Measurements from ENCODE around the gene ANKRD17.

DNA sequence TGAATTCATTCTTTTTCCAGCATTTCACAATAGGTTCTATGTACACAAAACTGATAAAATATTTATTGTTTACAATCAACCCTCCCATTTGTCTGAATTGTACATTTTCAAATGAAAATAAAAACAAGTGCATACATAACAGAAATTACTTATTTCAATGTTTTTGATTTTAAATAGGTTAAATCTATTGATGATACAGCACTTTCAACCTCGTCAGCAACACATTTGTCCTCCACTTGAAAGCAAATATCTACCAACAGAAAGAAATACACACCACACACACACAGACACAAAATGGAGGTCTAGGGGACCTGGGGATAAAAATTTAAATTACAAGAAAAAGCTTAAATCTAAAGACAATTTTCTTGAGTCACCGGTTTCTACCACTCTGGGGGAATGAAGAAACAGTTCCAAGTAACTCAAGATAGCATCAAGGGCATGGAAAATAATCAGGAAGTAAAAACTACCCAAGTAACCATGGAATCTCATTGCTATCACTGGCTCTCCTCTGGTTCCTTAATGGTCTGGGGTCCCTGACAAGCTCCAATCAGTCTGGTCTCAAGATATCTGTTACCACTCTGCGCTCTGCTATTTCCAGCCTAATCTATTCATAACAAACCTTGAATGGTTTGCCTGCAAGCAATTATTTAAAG is 27.6 kb downstream of the ANKRD17 start:
- no peak for TF ChIP-seq GATA3 (IDR thresholded peaks at IDR 0.05; ENCODE audit: low read depth, low read length)
- TF ChIP-seq GATA2 (IDR thresholded peaks at IDR 0.05; ENCODE audit: low read depth, low read length) = no peak

All from SH-SY5Y (cell line).